GM12878 (cell line): Measurements from ENCODE around the gene TRMT13. TPM values are rescaled to one million over a fixed set of nuclear protein-coding genes. Genes with fewer than 3 reads are reported as not detected.

Experiments used
- ATF7 ChIP-seq: fragments of 450-650 bp; IDR thresholded peaks from 2 replicates; pipeline ENCODE4 v1.6.1; 2016; ENCODE audit warnings: low read depth, mild to moderate bottlenecking
- CREB1 ChIP-seq: IDR thresholded peaks from 2 replicates; pipeline ENCODE4 v1.6.1; 2012; ENCODE audit warnings: low read depth, mild to moderate bottlenecking, inconsistent platforms
- EZH2 ChIP-seq: IDR thresholded peaks from 2 replicates; pipeline ENCODE4 v1.6.1; 2012; ENCODE audit warnings: low read depth, mild to moderate bottlenecking, control low read depth, inconsistent platforms, low read length, borderline replicate concordance; ENCODE audit not compliant: control insufficient read depth
- JUNB ChIP-seq: IDR thresholded peaks from 2 replicates; pipeline ENCODE4 v1.6.1; 2016; ENCODE audit warnings: antibody characterized with exemption, mild to moderate bottlenecking
- MEF2B ChIP-seq: fragments of 450-650 bp; IDR thresholded peaks from 2 replicates; pipeline ENCODE4 v1.6.1; 2018; ENCODE audit warnings: mild to moderate bottlenecking, moderate library complexity; ENCODE audit not compliant: partially characterized antibody, poor library complexity, severe bottlenecking
- MYB ChIP-seq: fragments of 150-350 bp; IDR thresholded peaks from 2 replicates; pipeline ENCODE4 v1.6.1; 2014; ENCODE audit warnings: mild to moderate bottlenecking, low read depth, low read length, borderline replicate concordance
- MYC ChIP-seq: IDR thresholded peaks from 2 replicates; pipeline ENCODE4 v1.6.1; 2011; ENCODE audit warnings: mild to moderate bottlenecking, low read length, moderate library complexity, inconsistent platforms; ENCODE audit not compliant: insufficient read depth, insufficient replicate concordance, insufficient read length, severe bottlenecking
- NFYA ChIP-seq: IDR thresholded peaks from 2 replicates; pipeline ENCODE4 v1.6.1; 2011; ENCODE audit warnings: low read depth, mild to moderate bottlenecking, low read length, improper control_type of control experiment, borderline replicate concordance
- POLR2AphosphoS5 ChIP-seq: IDR thresholded peaks from 2 replicates; pipeline ENCODE4 v1.6.1; 2011; ENCODE audit warnings: mild to moderate bottlenecking, low read length, inconsistent platforms
- RFX5 ChIP-seq: IDR thresholded peaks from 2 replicates; pipeline ENCODE4 v1.6.1; 2011; ENCODE audit warnings: low read depth, low read length, improper control_type of control experiment
- TARDBP ChIP-seq: IDR thresholded peaks from 2 replicates; pipeline ENCODE4 v1.6.1; 2016; ENCODE audit warnings: borderline replicate concordance
- TCF7 ChIP-seq: IDR thresholded peaks from 2 replicates; pipeline ENCODE4 v1.6.1; 2014; ENCODE audit warnings: antibody characterized with exemption, borderline replicate concordance
- ZNF24 ChIP-seq: fragments of 450-650 bp; IDR thresholded peaks from 2 replicates; pipeline ENCODE4 v1.6.1; 2017; ENCODE audit warnings: antibody characterized with exemption, mild to moderate bottlenecking
- polyA plus RNA-seq, 11 experiments: library from polyadenylated mRNA; depleted of rRNA in 4 of 11; unstranded in 6 of 11; stranded (reverse) in 5 of 11; fragments of >200 nt; fragmentation: Nextera tagmentation in 4 of 11; fragmentation: Illumina TruSeq in 1 of 11; extraction: Ambion mirVana in 4 of 11; extraction: Trizol in 1 of 11; gene quantifications; 1 replicate in 1 of 11; 2 replicates in 10 of 11; pipeline versions ENCODE4 v1.2.1 to v1.2.3, GENCODE V29; 2011 to 2016; ENCODE audit warnings: inconsistent platforms in 2 of 11, missing spikeins in 2 of 11, low read depth in 1 of 11
- total RNA-seq, 4 experiments: library from RNA; depleted of rRNA in 3 of 4; stranded (reverse); fragments of >200 nt in 3 of 4; fragmentation: Illumina TruSeq in 1 of 4; extraction: Trizol in 1 of 4; gene quantifications; 2 replicates each; pipeline versions ENCODE4 v1.2.1 to v1.2.3, GENCODE V29; 2013 to 2021
- TF ChIP-seq, protein P1 (sequence below): fragments of 450-650 bp; conservative IDR thresholded peaks from 2 replicates; pipeline ENCODE4 v1.6.1; 2017; ENCODE audit warnings: mild to moderate bottlenecking, moderate library complexity
- TF ChIP-seq, protein P2 (sequence below): fragments of 450-650 bp; IDR thresholded peaks from 2 replicates; pipeline ENCODE4 v1.6.1; 2017; ENCODE audit warnings: mild to moderate bottlenecking, low read depth, inconsistent platforms; ENCODE audit not compliant: poor library complexity, severe bottlenecking
- TF ChIP-seq, protein P3 (sequence below): IDR thresholded peaks from 2 replicates; pipeline ENCODE4 v1.6.1; 2011; ENCODE audit warnings: borderline replicate concordance, low read depth, mild to moderate bottlenecking, moderate library complexity, low read length; ENCODE audit not compliant: insufficient read depth, poor library complexity, severe bottlenecking
- TF ChIP-seq, protein P4 (sequence below): fragments of 450-650 bp; formaldehyde crosslinking; IDR thresholded peaks from 2 replicates; pipeline ENCODE4 v1.5.0; 2022; ENCODE audit warnings: mild to moderate bottlenecking, missing genetic modification characterization

Gene TRMT13
- total and polyA plus RNA-seq, 10 of the 15 experiments (the other 5 are each of a cell fraction or from before 2014, with no cell fraction given): 13.7 to 26.6 (median 21.9) TPM

DNA sequence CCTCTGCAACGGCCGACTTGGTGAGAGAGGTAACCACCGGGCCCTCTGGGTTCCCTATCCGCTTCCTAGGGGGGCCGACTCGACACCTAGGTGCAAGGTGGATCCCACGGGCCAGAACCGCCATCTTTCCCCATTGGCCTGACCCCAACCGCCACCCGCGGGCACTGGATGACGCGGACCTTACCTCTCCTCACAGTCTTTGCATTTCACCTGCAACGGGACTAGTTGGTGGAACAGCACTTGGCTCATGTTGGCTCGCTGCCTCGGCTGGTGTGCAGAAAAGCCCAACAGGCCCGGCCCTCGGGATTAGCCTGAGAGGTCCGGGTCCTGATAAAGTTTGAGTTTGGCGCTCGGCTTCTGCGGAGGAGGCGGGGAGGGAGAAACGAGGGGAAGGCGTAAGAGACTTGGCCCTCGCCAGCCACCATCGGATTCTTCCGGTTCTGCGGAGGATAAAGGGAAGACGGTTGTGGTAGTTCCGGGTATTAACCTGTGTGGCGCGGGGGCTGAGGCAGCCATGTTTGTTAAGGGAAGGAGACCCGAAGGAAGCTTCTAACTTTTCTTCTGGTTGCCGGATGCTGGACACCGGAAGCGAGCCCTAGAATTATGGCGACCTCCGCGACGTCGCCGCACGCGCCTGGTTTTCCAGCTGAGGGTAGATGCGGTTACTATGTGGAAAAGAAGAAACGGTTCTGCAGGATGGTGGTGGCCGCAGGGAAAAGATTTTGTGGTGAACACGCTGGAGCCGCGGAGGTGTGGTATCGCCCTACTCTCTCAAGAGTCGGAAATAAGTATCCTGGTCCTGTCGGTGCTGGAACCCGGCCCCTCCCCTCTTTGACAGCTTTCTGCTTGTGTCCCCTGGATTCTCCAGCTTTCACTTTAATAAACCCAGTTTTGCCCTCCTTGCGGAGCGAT, at the start of gene TRMT13, which contains the start of gene SASS6 (continued):
- TF ChIP-seq, protein P1, sequence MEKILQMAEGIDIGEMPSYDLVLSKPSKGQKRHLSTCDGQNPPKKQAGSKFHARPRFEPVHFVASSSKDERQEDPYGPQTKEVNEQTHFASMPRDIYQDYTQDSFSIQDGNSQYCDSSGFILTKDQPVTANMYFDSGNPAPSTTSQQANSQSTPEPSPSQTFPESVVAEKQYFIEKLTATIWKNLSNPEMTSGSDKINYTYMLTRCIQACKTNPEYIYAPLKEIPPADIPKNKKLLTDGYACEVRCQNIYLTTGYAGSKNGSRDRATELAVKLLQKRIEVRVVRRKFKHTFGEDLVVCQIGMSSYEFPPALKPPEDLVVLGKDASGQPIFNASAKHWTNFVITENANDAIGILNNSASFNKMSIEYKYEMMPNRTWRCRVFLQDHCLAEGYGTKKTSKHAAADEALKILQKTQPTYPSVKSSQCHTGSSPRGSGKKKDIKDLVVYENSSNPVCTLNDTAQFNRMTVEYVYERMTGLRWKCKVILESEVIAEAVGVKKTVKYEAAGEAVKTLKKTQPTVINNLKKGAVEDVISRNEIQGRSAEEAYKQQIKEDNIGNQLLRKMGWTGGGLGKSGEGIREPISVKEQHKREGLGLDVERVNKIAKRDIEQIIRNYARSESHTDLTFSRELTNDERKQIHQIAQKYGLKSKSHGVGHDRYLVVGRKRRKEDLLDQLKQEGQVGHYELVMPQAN: peak; percentile 99
- TF ChIP-seq EZH2: no peak
- peak; percentile 12; the same call in 1 of the 2 replicates for TF ChIP-seq ZNF24
- TF ChIP-seq ATF7: peak; percentile 84
- TF ChIP-seq, protein P2, sequence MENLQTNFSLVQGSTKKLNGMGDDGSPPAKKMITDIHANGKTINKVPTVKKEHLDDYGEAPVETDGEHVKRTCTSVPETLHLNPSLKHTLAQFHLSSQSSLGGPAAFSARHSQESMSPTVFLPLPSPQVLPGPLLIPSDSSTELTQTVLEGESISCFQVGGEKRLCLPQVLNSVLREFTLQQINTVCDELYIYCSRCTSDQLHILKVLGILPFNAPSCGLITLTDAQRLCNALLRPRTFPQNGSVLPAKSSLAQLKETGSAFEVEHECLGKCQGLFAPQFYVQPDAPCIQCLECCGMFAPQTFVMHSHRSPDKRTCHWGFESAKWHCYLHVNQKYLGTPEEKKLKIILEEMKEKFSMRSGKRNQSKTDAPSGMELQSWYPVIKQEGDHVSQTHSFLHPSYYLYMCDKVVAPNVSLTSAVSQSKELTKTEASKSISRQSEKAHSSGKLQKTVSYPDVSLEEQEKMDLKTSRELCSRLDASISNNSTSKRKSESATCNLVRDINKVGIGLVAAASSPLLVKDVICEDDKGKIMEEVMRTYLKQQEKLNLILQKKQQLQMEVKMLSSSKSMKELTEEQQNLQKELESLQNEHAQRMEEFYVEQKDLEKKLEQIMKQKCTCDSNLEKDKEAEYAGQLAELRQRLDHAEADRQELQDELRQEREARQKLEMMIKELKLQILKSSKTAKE: no peak
- TF ChIP-seq TCF7: peak; percentile 63; the same call in 1 of the 2 replicates
- peak; percentile 80; the same call in 1 of the 2 replicates for TF ChIP-seq MYB
- TF ChIP-seq JUNB: peak; percentile 2; the same call in 1 of the 2 replicates
- TF ChIP-seq, protein P3, sequence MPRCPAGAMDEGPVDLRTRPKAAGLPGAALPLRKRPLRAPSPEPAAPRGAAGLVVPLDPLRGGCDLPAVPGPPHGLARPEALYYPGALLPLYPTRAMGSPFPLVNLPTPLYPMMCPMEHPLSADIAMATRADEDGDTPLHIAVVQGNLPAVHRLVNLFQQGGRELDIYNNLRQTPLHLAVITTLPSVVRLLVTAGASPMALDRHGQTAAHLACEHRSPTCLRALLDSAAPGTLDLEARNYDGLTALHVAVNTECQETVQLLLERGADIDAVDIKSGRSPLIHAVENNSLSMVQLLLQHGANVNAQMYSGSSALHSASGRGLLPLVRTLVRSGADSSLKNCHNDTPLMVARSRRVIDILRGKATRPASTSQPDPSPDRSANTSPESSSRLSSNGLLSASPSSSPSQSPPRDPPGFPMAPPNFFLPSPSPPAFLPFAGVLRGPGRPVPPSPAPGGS: no peak
- TF ChIP-seq CREB1: peak; percentile 87
- no peak for TF ChIP-seq NFYA
- peak; percentile 73 for TF ChIP-seq POLR2AphosphoS5
- TF ChIP-seq, protein P4, sequence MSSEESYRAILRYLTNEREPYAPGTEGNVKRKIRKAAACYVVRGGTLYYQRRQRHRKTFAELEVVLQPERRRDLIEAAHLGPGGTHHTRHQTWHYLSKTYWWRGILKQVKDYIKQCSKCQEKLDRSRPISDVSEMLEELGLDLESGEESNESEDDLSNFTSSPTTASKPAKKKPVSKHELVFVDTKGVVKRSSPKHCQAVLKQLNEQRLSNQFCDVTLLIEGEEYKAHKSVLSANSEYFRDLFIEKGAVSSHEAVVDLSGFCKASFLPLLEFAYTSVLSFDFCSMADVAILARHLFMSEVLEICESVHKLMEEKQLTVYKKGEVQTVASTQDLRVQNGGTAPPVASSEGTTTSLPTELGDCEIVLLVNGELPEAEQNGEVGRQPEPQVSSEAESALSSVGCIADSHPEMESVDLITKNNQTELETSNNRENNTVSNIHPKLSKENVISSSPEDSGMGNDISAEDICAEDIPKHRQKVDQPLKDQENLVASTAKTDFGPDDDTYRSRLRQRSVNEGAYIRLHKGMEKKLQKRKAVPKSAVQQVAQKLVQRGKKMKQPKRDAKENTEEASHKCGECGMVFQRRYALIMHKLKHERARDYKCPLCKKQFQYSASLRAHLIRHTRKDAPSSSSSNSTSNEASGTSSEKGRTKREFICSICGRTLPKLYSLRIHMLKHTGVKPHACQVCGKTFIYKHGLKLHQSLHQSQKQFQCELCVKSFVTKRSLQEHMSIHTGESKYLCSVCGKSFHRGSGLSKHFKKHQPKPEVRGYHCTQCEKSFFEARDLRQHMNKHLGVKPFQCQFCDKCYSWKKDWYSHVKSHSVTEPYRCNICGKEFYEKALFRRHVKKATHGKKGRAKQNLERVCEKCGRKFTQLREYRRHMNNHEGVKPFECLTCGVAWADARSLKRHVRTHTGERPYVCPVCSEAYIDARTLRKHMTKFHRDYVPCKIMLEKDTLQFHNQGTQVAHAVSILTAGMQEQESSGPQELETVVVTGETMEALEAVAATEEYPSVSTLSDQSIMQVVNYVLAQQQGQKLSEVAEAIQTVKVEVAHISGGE: peak; percentile 3; the same call in 1 of the 2 replicates
- peak; percentile 69 for TF ChIP-seq TARDBP
- peak; percentile 34 for TF ChIP-seq MYC
- TF ChIP-seq RFX5: 0 out of 2 replicates have a peak, but pooled peaks have one; percentile 4
- peak; percentile 27 for TF ChIP-seq MEF2B
